ENCODE data around the gene HCRTR1. TPM values are rescaled to one million over a fixed set of nuclear protein-coding genes. Genes with fewer than 3 reads are reported as not detected.

The HCRTR1 gene
- total RNA-seq, 1 donor from 2014 or later: not detected

DNA sequence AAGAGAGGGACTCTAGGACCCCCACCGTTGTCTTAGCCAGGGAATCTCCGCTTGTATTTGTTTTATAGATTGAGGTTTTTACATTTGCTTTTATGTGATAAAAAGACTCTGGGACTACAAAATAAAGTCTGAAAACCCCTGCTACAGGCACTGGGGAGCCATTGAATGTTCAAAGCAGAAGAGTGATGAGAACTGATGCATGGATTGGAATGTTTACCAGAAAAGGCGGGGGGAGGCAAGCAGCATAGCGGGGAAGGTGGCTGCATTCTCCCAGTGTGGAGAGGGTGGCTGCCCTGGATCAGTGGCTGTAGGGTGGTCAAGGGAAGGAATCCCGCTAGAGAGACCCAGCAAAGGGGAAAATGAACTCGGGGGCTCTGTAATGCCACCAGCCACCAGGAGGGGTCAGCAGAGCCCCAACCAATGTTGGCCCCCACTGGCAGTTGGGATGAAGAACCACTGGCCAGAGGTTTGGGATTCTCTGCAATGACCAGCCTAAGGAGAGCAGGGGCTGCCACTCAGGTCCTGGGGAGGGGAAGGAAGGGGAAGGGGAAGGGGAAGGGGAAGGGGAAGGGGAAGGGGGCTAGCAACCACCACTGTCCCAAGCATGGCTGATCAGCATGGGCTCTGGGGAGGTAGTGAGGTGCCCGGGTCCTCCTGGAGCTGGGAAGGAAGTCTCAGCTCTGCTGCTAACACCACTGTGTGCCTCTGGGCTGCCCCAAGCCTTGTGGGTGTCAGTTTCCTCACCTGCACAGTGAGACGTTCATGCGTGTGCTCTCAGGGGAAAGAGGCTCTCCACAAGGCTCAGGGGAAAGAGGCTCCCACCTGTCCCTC lies 46.3 kb downstream of the HCRTR1 start:
- H3K27me3 Mint-ChIP-seq: peaks cover 6% of the 10 kb centered on the region
- peak; percentile 87 for DNase-seq
- no peak overlapping the region for H3K27ac Mint-ChIP-seq
- intact Hi-C loops (cut with micrococcal nuclease): loop anchor here (1.0 to 2.0 kb wide), 3 partner anchors 43 to 125 kb away; no protein-coding TSS in a partner anchor
- no peaks in the 10 kb centered on the region for H3K4me1 Mint-ChIP-seq
- H3K4me3 Mint-ChIP-seq: no peak overlapping the region
- H3K9me3 Mint-ChIP-seq: no peaks in the 10 kb centered on the region
- no peaks in the 10 kb centered on the region for H3K36me3 Mint-ChIP-seq (ENCODE audit: low read depth)

GRCh38 chr1:31664528-31664927 lies 47.0 kb downstream of the HCRTR1 start:
- Mint-ChIP-seq H3K4me1 (no peaks in the 10 kb centered on the region), H3K9me3 (no peaks in the 10 kb centered on the region), H3K27ac (no peak overlapping the region), H3K36me3 (ENCODE audit: low read depth) (no peaks in the 10 kb centered on the region), H3K4me3 (no peak overlapping the region), H3K27me3 (peaks cover 13% of the 10 kb centered on the region)
- intact Hi-C loops (cut with micrococcal nuclease): loop anchor here (1.0 to 2.0 kb wide), 3 partner anchors 42 to 125 kb away; no protein-coding TSS in a partner anchor
- DNase-seq: no peak

GRCh38 chr1:31665234-31665878 lies 47.9 kb downstream of the HCRTR1 start:
- Mint-ChIP-seq H3K9me3 (no peaks in the 10 kb centered on the region), H3K4me1 (peaks cover 4% of the 10 kb centered on the region), H3K4me3 (no peak overlapping the region), H3K27ac (no peak overlapping the region), H3K36me3 (ENCODE audit: low read depth) (no peaks in the 10 kb centered on the region), H3K27me3 (peaks cover 20% of the 10 kb centered on the region)
- DNase-seq: no peak
- intact Hi-C loops (cut with micrococcal nuclease): loop anchor here (2.0 kb wide), 1 partner anchor 41 kb away; no protein-coding TSS in a partner anchor

DNA sequence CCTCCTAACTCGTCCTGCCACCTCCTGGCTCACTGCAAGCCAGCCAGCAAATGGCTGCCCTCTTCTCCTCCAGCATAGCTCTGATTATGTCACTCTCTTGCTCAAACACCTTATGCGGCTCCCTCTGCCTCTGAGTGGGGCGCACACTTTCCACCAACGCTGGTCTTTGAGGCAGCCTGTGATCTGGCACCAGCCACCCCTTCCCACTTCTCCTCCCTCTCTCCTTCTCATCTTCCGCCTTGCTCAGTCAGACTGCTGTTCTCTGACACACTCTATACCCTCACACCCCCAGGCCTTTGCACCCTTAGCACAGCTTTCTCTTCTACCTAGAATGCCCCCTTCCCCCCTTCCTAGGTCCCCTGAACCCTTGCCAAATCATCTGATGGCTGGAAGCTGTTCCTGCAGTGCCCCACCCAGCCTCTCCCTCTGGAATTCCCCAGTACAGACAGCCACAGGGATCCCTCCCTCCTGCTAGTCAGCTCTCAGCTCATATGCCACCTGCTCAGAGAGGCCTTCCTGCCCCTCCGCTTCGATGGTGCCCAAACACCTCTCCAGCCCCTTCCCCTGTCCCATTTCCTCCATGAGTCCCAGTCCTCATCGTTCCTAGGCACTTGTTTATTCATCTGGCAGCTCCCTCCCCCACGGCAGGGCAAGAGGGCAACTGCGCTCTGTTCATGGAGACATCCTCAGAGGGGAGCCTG lies 48.9 kb downstream of the HCRTR1 start:
- no peak for DNase-seq
- no peak overlapping the region for H3K27ac Mint-ChIP-seq
- intact Hi-C loops (cut with micrococcal nuclease): no loop called here
- H3K36me3 Mint-ChIP-seq (ENCODE audit: low read depth): no peaks in the 10 kb centered on the region
- H3K4me1 Mint-ChIP-seq: peaks cover 4% of the 10 kb centered on the region
- no peak overlapping the region for H3K4me3 Mint-ChIP-seq
- no peaks in the 10 kb centered on the region for H3K9me3 Mint-ChIP-seq
- H3K27me3 Mint-ChIP-seq: peaks cover 26% of the 10 kb centered on the region

DNA sequence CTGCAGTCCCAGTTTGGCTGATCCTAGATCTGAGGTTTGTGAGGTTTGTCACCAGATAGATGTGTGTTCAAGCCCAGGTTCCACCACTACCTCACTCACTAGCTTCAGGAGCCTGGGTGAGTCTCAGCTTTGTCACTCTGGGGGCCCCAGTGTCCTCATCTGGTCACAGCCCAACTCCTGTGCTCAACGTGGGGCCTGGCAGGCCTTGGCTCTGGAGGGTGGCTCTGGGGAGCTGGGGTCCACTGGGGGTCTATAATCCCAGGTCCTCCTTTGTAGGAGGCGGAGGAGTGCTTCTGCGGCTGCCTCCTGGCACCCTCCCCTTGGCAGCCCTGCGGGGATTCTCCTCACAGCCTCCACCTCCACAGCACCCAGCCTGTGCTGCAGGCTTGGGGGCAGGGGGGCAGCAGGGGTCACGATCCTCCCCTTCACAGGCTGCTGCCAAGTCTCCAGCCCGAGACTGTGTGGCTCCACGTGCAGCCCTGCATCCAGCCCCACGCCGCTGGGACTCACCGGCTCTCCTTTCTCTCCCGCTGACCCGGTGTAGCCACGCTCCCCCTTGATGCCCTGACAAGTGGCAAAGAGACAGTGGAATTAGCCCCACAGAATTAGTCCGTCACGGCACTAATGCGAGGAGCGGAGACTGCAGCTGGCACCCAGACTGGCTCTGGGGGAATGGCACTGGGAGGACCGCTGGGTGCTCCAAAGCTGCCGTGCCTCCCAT lies 49.7 kb downstream of the HCRTR1 start:
- H3K27ac Mint-ChIP-seq: no peak overlapping the region
- no peak overlapping the region for H3K4me3 Mint-ChIP-seq
- H3K27me3 Mint-ChIP-seq: peaks cover 26% of the 10 kb centered on the region
- no peak for DNase-seq
- H3K36me3 Mint-ChIP-seq (ENCODE audit: low read depth): no peaks in the 10 kb centered on the region
- H3K4me1 Mint-ChIP-seq: peaks cover 4% of the 10 kb centered on the region
- no peaks in the 10 kb centered on the region for H3K9me3 Mint-ChIP-seq
- intact Hi-C loops (cut with micrococcal nuclease): no loop called here

DNA sequence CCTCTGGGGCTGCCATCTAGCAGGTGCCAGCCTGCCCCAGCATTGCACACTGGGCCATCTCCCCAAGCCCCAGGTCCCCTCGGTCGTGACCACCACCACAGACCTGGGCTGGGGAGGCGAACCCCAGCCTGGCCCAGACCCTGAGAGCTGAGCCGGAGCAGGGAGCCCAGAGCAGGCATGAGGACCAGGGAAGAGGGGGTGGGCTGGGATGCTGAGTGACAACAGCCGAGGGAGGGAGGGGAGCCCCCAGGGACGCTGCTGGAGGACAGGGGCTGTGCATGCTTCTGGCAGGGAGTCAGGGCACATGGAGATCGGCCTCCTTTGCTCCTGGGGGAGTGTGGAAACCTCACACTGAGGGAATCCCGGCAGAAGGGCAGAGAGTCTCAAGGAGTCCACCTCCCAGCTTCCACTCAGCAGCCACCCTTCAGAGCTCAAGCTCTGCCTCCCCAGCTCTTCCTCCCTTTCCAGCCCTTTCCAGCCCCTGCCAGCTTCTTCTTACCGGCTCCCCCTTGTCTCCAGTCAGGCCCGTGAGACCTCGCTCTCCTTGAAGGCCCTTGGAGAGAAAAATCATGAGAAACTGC lies 50.9 kb downstream of the HCRTR1 start:
- no peak for DNase-seq
- H3K27ac Mint-ChIP-seq: no peak overlapping the region
- H3K36me3 Mint-ChIP-seq (ENCODE audit: low read depth): no peaks in the 10 kb centered on the region
- intact Hi-C loops (cut with micrococcal nuclease): no loop called here
- H3K4me3 Mint-ChIP-seq: no peak overlapping the region
- H3K9me3 Mint-ChIP-seq: no peaks in the 10 kb centered on the region
- H3K27me3 Mint-ChIP-seq: peaks cover 26% of the 10 kb centered on the region
- H3K4me1 Mint-ChIP-seq: peaks cover 4% of the 10 kb centered on the region

DNA sequence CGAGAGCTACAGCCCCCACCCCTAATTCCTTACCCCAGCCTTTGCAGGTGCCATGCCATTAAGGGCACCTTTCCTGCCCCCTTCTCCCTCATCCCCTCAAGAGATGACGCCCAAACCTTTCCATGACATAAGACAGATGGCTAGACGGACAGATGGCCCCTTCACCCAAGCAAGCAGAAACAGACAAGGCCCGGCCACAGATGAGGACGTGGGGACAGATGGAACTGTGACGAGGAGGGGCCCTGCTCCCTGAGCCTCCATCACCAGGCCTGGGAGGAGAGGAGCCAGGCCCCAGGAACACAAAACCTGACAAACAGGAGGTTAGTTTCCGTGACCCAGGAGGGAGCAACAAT lies 51.9 kb downstream of the HCRTR1 start:
- Mint-ChIP-seq H3K4me1 (peaks cover 4% of the 10 kb centered on the region), H3K36me3 (ENCODE audit: low read depth) (no peaks in the 10 kb centered on the region), H3K9me3 (no peaks in the 10 kb centered on the region), H3K27ac (no peak overlapping the region), H3K4me3 (no peak overlapping the region), H3K27me3 (peaks cover 26% of the 10 kb centered on the region)
- no peak for DNase-seq
- intact Hi-C loops (cut with micrococcal nuclease): no loop called here

GRCh38 chr1:31669786-31670592 lies 52.5 kb downstream of the HCRTR1 start:
- DNase-seq: peak; percentile 59
- no peaks in the 10 kb centered on the region for H3K9me3 Mint-ChIP-seq
- peaks cover 4% of the 10 kb centered on the region for H3K4me1 Mint-ChIP-seq
- H3K4me3 Mint-ChIP-seq: peak overlapping the region; percentile 25
- H3K36me3 Mint-ChIP-seq (ENCODE audit: low read depth): no peaks in the 10 kb centered on the region
- peaks cover 24% of the 10 kb centered on the region for H3K27me3 Mint-ChIP-seq
- no peak overlapping the region for H3K27ac Mint-ChIP-seq
- intact Hi-C loops (cut with micrococcal nuclease): no loop called here

DNA sequence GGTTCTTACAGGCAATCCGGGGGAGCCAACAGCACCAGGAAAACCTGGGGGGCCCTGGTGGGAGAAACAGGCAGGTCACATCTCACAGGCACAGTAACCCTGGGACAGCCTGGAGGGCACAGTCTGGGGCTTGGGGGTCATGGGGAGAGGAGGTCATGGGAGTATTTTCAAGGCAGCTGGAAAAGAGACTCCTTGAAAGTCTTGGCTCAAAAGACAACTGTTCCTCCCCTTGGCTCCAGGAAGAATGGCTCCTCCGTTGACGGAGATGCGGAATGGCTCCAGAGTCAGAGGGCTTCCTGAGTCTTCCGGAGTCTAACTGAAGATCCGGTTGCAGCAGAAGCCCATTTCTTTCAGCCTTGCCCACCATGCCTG lies 53.1 kb downstream of the HCRTR1 start:
- Mint-ChIP-seq H3K4me3 (no peak overlapping the region), H3K4me1 (peaks cover 4% of the 10 kb centered on the region), H3K27me3 (peaks cover 24% of the 10 kb centered on the region), H3K9me3 (no peaks in the 10 kb centered on the region), H3K27ac (no peak overlapping the region), H3K36me3 (ENCODE audit: low read depth) (no peaks in the 10 kb centered on the region)
- DNase-seq: no peak
- intact Hi-C loops (cut with micrococcal nuclease): no loop called here

GRCh38 chr1:31671147-31671546 lies 53.7 kb downstream of the HCRTR1 start:
- Mint-ChIP-seq H3K27me3 (peaks cover 24% of the 10 kb centered on the region), H3K36me3 (ENCODE audit: low read depth) (no peaks in the 10 kb centered on the region), H3K4me1 (peaks cover 4% of the 10 kb centered on the region), H3K9me3 (no peaks in the 10 kb centered on the region), H3K4me3 (no peak overlapping the region), H3K27ac (no peak overlapping the region)
- no peak for DNase-seq
- intact Hi-C loops (cut with micrococcal nuclease): no loop called here

GRCh38 chr1:31671561-31672201 lies 54.2 kb downstream of the HCRTR1 start:
- intact Hi-C loops (cut with micrococcal nuclease): no loop called here
- no peaks in the 10 kb centered on the region for H3K9me3 Mint-ChIP-seq
- H3K4me3 Mint-ChIP-seq: no peak overlapping the region
- H3K4me1 Mint-ChIP-seq: peaks cover 4% of the 10 kb centered on the region
- H3K27ac Mint-ChIP-seq: no peak overlapping the region
- no peaks in the 10 kb centered on the region for H3K36me3 Mint-ChIP-seq (ENCODE audit: low read depth)
- peaks cover 22% of the 10 kb centered on the region for H3K27me3 Mint-ChIP-seq
- no peak for DNase-seq

DNA sequence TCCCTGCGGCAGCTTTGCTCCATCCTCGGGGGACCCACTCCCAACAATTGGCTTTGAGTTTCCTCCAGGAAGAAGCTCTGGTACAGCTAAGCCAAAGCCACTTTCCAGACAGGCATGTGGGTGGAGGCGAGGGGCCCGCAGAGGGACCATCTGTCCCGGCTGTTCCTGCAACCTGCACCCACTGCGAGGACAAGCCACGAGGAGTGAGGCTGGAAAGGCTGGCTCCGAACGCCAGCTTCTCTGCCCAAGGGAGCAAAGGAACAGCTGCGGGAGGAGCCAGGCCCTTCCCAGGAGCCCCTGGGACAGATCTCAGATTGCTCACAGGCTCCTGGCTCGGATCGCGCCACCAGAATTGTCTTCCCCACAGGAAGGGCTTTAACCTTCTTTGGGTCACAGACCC lies 55.5 kb downstream of the HCRTR1 start:
- DNase-seq: no peak
- H3K4me3 Mint-ChIP-seq: no peak overlapping the region

More for the DNA sequence above, 55.5 kb downstream of the HCRTR1 start:
- Mint-ChIP-seq H3K27ac (no peak overlapping the region), H3K27me3 (peaks cover 24% of the 10 kb centered on the region), H3K9me3 (no peaks in the 10 kb centered on the region), H3K36me3 (ENCODE audit: low read depth) (no peaks in the 10 kb centered on the region), H3K4me1 (peaks cover 4% of the 10 kb centered on the region)
- intact Hi-C loops (cut with micrococcal nuclease): no loop called here
